Measurements from ENCODE around the gene STX18.
A peak's percentile ranks its signal among the peaks of the same experiment; 100 is the strongest.

Gene STX18

DNA sequence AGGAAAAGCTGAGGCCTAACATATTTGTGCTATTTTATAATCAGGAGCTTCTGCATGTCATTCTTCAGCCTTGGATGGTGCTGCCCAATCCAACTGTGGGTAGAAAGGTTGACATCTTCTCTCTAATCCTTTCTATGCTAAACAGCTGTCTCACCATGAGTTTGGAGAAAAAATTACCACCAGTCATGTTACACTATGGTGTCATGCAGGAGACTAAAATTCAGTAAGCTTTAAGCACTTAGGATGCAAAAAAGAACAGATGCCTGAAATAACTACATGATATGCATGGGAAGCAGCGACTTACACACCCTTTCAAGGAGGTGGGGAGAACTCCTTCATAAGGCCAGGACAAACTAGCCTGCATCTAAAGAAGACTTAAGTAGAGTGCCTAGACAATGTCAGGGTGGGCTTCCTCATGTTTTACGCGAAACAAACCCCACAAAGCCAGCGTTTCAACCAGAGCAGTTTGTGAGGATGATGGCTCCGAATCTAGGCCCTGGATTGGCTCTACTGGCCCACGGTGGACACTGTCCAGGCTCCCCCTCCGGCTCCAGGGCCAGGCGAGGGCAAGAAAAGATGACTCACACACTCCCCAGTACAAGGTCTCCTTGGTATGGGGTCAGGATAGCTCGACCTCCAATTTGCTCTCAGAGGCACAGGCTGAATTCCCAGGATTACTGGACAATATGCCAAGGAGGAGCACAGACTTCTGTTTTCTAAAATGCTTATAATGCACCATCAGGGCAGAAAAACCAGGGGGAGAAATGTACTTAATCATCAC, 45.1 kb downstream of the STX18 start:
- CTCF ChIA-PET = interaction anchor here (1.3 kb wide), 1 partner anchor 9 kb away, joined by 4 read pairs; no protein-coding TSS in a partner anchor
- POLR2A ChIA-PET = no interaction called here
- TF ChIP-seq CTCF (IDR thresholded peaks at IDR 0.05; ENCODE audit: control extremely low read depth, extremely low read depth, low read depth, missing control alignments) = no peak
- no peak for DNase-seq (ENCODE audit: extremely low spot score)

- DNase-seq (ENCODE audit: extremely low spot score) = no peak
- TF ChIP-seq CTCF (IDR thresholded peaks at IDR 0.05; ENCODE audit: control extremely low read depth, extremely low read depth, low read depth, missing control alignments) = no peak
- POLR2A ChIA-PET = no interaction called here
- CTCF ChIA-PET = interaction anchor here (1.2 kb wide), 1 partner anchor 30 kb away, joined by 3 read pairs; no protein-coding TSS in a partner anchor
These were observed 47.0 kb downstream of the STX18 start for GRCh38 chr4:4494882-4495281.

GRCh38 chr4:4492161-4492847, 49.5 kb downstream of the STX18 start:
- CTCF ChIA-PET = interaction anchor here (1.0 kb wide), 1 partner anchor 32 kb away, joined by 3 read pairs; no protein-coding TSS in a partner anchor

DNA sequence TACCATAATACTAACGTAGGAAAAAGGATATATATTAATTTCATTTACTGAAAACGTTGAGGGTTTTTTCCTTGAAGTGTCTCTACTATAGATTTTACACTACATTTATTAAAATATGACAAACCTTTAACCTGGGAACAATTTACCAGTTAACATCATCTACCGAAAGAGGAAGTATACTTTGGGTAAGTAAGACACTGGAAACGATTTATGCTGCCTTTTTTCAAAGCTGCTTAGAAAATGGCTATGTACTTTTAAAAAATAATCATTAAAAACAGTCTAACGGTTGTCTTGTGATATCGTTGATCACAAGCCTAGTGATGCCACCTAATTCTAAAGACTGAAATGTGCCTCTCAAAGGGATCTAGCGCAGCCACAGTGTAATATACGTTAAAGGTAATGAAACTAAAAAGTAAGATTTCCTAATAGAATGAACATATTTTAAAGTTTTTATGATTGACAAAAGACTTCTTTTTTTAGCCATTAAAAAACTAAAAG, 50.4 kb downstream of the STX18 start:
- TF ChIP-seq CTCF (IDR thresholded peaks at IDR 0.05; ENCODE audit: control extremely low read depth, extremely low read depth, low read depth, missing control alignments) = no peak
- DNase-seq (ENCODE audit: extremely low spot score) = no peak
- POLR2A ChIA-PET = no interaction called here

More at GRCh38 chr4:4492161-4492847, 49.5 kb downstream of the STX18 start:
- no peak for TF ChIP-seq CTCF (IDR thresholded peaks at IDR 0.05; ENCODE audit: control extremely low read depth, extremely low read depth, low read depth, missing control alignments)
- peak; percentile 52 for DNase-seq (ENCODE audit: extremely low spot score)
- POLR2A ChIA-PET = no interaction called here

GRCh38 chr4:4490816-4491215, 51.0 kb downstream of the STX18 start:
- POLR2A ChIA-PET = no interaction called here
- CTCF ChIA-PET = interaction anchor here (1.3 to 1.4 kb wide), 2 partner anchors 14 to 50 kb away, joined by 3 read pairs; no protein-coding TSS in a partner anchor
- TF ChIP-seq CTCF (IDR thresholded peaks at IDR 0.05; ENCODE audit: control extremely low read depth, extremely low read depth, low read depth, missing control alignments) = no peak
- no peak for DNase-seq (ENCODE audit: extremely low spot score)

More for the DNA sequence above, 50.4 kb downstream of the STX18 start:
- CTCF ChIA-PET = interaction anchor here (1.0 kb wide), 1 partner anchor 33 kb away, joined by 3 read pairs; no protein-coding TSS in a partner anchor

- CTCF ChIA-PET = interaction anchor here (1.3 to 2.2 kb wide), 3 partner anchors 15 to 1323 kb away, joined by 3 to 7 read pairs (median 3); no protein-coding TSS in a partner anchor
- POLR2A ChIA-PET = no interaction called here
- DNase-seq (ENCODE audit: extremely low spot score) = no peak
- no peak for TF ChIP-seq CTCF (IDR thresholded peaks at IDR 0.05; ENCODE audit: control extremely low read depth, extremely low read depth, low read depth, missing control alignments)
These were observed 51.8 kb downstream of the STX18 start for GRCh38 chr4:4490041-4490440.
